Adrenal gland (tissue), 5 donors: ENCODE data around the gene PIPOX.

Source experiments
- CTCF ChIP-seq, 6 experiments: fragments of 450-650 bp in 4 of 6; fragments of 200-600 bp in 2 of 6; sonication (generic) in 1 of 6; IDR thresholded peaks; 1 replicate in 5 of 6; 2 replicates in 1 of 6; pipeline versions ENCODE4 v1.5.1 to v1.8.0; 2016 to 2021; ENCODE audit warnings: antibody characterized with exemption in 6 of 6, mild to moderate bottlenecking in 2 of 6, moderate library complexity in 1 of 6
- POLR2A ChIP-seq, 2 donors: fragments of 450-650 bp; IDR thresholded peaks; one replicate each; pipeline ENCODE4 v1.6.1; 2017; ENCODE audit warnings: antibody characterized with exemption in 2 of 2, mild to moderate bottlenecking in 2 of 2, moderate library complexity in 1 of 2
- donor health status: DM: no; HTN: no; CAD: no.

GRCh38 chr17:29014716-29015115 lies 28.2 kb upstream of the PIPOX start:
- TF ChIP-seq CTCF (IDR thresholded peaks at IDR 0.05): no peak
- TF ChIP-seq POLR2A (IDR thresholded peaks at IDR 0.05): no peak
